Measurements from ENCODE around the gene TNRC6C. TPM values are rescaled to one million over a fixed set of nuclear protein-coding genes. Genes with fewer than 3 reads are reported as not detected.
"Not testable (repeated sequence)": the region's sequence is repeated elsewhere in the genome, so short reads cannot be mapped to it uniquely, and the experiment has no call there.

The TNRC6C gene
- total RNA-seq, 1 donor from 2014 or later, result 64.7 TPM

DNA sequence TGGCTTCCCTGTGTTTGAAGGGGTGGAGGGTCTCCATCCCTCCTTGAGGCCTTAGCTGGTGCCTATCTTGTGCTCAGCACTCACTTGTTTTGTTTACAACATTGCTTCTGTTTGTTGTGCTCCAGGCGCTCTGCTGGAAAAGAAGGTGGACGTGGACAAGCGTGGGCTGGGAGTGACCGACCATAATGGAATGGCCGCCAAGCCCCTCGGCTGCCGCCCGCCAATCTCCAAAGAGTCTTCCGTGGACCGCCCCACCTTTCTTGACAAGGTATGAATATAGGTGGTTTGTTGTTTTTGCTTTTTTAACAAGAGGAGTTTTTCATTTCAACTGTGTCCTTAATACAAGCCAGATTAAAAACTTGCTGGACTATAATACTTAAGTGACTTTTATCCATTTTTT, 116.5 kb downstream of the TNRC6C start:
- Mint-ChIP-seq H3K36me3 (ENCODE audit: unreplicated experiment) (peaks cover 10% of the 10 kb centered on the region), H3K4me1 (ENCODE audit: low read depth, unreplicated experiment) (no peaks in the 10 kb centered on the region), H3K27me3 (ENCODE audit: unreplicated experiment) (no peaks in the 10 kb centered on the region), H3K4me3 (ENCODE audit: unreplicated experiment) (no peak overlapping the region), H3K27ac (ENCODE audit: unreplicated experiment) (no peak overlapping the region), H3K9me3 (ENCODE audit: unreplicated experiment) (no peaks in the 10 kb centered on the region)
- TF ChIP-seq, protein P1, sequence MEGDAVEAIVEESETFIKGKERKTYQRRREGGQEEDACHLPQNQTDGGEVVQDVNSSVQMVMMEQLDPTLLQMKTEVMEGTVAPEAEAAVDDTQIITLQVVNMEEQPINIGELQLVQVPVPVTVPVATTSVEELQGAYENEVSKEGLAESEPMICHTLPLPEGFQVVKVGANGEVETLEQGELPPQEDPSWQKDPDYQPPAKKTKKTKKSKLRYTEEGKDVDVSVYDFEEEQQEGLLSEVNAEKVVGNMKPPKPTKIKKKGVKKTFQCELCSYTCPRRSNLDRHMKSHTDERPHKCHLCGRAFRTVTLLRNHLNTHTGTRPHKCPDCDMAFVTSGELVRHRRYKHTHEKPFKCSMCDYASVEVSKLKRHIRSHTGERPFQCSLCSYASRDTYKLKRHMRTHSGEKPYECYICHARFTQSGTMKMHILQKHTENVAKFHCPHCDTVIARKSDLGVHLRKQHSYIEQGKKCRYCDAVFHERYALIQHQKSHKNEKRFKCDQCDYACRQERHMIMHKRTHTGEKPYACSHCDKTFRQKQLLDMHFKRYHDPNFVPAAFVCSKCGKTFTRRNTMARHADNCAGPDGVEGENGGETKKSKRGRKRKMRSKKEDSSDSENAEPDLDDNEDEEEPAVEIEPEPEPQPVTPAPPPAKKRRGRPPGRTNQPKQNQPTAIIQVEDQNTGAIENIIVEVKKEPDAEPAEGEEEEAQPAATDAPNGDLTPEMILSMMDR (IDR thresholded peaks at IDR 0.05; ENCODE audit: partially characterized antibody, unreplicated experiment), result no peak
- DNase-seq, result no peak

DNA sequence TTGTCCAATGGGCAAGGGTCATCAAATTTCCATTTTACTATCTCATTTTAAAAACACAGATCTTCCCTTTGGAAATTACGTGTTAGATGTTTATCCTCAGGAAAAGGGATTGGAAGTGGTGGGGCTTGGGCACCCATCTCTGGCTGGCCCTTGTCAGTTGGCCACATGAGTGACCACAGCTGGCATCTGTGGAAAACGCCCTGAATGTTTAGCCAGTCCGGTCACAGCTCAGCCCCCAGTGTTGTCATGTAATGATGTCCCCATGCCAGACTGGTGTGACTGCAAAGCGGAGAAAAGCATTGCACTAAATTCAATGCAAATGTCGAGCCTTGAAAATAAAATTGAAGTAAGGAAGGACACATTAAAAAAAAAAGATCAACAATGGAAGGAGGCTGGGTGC, 117.0 kb downstream of the TNRC6C start:
- no peaks in the 10 kb centered on the region for H3K9me3 Mint-ChIP-seq (ENCODE audit: unreplicated experiment)
- no peak for DNase-seq
- H3K36me3 Mint-ChIP-seq (ENCODE audit: unreplicated experiment), result peaks cover 10% of the 10 kb centered on the region
- H3K4me3 Mint-ChIP-seq (ENCODE audit: unreplicated experiment), result no peak overlapping the region
- H3K4me1 Mint-ChIP-seq (ENCODE audit: low read depth, unreplicated experiment), result no peaks in the 10 kb centered on the region
- TF ChIP-seq, protein P1 (IDR thresholded peaks at IDR 0.05; ENCODE audit: partially characterized antibody, unreplicated experiment), result no peak
- H3K27me3 Mint-ChIP-seq (ENCODE audit: unreplicated experiment), result no peaks in the 10 kb centered on the region
- H3K27ac Mint-ChIP-seq (ENCODE audit: unreplicated experiment), result no peak overlapping the region

DNA sequence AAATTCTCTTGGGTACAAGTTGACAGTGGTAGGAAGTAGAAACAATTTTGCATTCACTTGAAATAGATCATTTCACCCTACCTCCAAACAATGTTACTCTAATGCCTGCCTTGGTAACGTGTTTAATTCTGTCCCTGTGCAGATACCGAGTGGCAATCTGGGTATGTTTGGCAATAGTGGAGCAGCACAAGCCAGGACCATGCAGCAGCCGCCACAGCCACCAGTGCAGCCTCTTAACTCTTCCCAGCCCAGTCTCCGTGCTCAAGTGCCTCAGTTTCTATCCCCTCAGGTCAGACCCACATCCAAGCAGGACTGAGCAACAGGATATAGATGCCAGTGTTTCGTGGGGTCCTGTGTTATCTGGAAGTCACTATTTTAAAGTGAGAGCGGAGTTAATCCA, 120.8 kb downstream of the TNRC6C start:
- peaks cover 6% of the 10 kb centered on the region for H3K9me3 Mint-ChIP-seq (ENCODE audit: unreplicated experiment)
- no peak overlapping the region for H3K27ac Mint-ChIP-seq (ENCODE audit: unreplicated experiment)
- peaks cover 26% of the 10 kb centered on the region for H3K4me1 Mint-ChIP-seq (ENCODE audit: low read depth, unreplicated experiment)
- no peak overlapping the region for H3K4me3 Mint-ChIP-seq (ENCODE audit: unreplicated experiment)
- H3K27me3 Mint-ChIP-seq (ENCODE audit: unreplicated experiment), result no peaks in the 10 kb centered on the region
- no peak for DNase-seq
- peaks cover 2% of the 10 kb centered on the region for H3K36me3 Mint-ChIP-seq (ENCODE audit: unreplicated experiment)
- TF ChIP-seq, protein P1 (IDR thresholded peaks at IDR 0.05; ENCODE audit: partially characterized antibody, unreplicated experiment), result no peak

DNA sequence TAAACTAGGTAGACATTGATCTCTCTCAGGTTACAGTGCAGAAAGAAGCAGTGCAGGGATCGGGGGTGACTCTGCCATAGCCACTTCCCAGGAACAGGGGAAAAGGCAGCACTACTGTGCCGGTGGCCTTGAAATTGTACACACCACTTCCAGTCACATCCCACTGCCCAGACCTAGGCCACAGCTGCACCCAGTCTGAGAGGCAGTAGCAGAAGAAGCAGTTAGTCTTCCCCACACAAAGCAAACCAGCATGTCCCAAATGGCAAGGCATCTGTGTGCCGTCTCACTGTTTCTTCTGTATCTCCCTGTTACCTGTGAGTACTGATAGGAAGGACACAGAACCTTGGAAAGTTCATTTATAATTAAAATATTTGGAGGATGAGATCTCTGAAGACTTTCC, 123.0 kb downstream of the TNRC6C start:
- Mint-ChIP-seq H3K9me3 (ENCODE audit: unreplicated experiment) (peaks cover 7% of the 10 kb centered on the region), H3K4me1 (ENCODE audit: low read depth, unreplicated experiment) (peaks cover 28% of the 10 kb centered on the region), H3K36me3 (ENCODE audit: unreplicated experiment) (peaks cover 4% of the 10 kb centered on the region), H3K4me3 (ENCODE audit: unreplicated experiment) (peak overlapping the region; percentile 64), H3K27me3 (ENCODE audit: unreplicated experiment) (no peaks in the 10 kb centered on the region), H3K27ac (ENCODE audit: unreplicated experiment) (peak overlapping the region; percentile 94)
- TF ChIP-seq, protein P1 (IDR thresholded peaks at IDR 0.05; ENCODE audit: partially characterized antibody, unreplicated experiment), result no peak
- peak; percentile 32 for DNase-seq

DNA sequence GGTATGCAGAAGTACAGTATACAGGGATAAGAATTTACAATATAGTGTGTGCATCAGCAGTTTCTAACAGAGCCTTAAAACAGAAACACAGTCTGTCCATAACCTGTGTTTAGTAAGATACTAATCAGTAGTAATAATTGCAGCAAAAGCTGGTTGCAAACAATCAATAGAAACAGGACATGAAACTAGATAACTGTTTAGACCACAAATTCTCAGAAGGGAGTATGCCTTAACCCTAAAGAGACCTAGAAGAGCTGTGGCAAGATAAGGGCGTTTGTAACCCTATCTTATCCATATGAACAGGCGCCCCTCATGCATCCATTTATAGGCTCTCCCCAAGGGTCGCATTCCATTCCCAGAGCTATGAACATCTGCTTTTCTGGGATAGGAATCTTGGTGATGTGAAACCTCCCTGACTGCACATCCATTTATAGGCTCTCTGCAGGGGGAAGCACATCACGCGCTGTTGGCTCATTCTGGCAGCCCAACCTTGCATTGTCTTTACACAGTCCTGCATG, 123.9 kb downstream of the TNRC6C start:
- not testable (repeated sequence) for H3K9me3 Mint-ChIP-seq (ENCODE audit: unreplicated experiment); H3K27me3 Mint-ChIP-seq (ENCODE audit: unreplicated experiment); H3K36me3 Mint-ChIP-seq (ENCODE audit: unreplicated experiment); DNase-seq
- H3K4me1 Mint-ChIP-seq (ENCODE audit: low read depth, unreplicated experiment), result peaks cover 28% of the 10 kb centered on the region
- H3K4me3 Mint-ChIP-seq (ENCODE audit: unreplicated experiment), result peak overlapping the region; percentile 64
- H3K27ac Mint-ChIP-seq (ENCODE audit: unreplicated experiment), result peak overlapping the region; percentile 94
